GM18867 (cell line): Measurements from ENCODE around the gene LSP1.
"Not testable (repeated sequence)": the region's sequence is repeated elsewhere in the genome, so short reads cannot be mapped to it uniquely, and the experiment has no call there.

Experiments
- ATAC-seq: cut with Tn5 transposase; IDR thresholded peaks from one replicate; pipeline ENCODE4 v1.9.1; 2021; ENCODE audit warnings: mild to moderate bottlenecking, moderate library complexity; ENCODE audit not compliant: unreplicated experiment

Gene LSP1

DNA sequence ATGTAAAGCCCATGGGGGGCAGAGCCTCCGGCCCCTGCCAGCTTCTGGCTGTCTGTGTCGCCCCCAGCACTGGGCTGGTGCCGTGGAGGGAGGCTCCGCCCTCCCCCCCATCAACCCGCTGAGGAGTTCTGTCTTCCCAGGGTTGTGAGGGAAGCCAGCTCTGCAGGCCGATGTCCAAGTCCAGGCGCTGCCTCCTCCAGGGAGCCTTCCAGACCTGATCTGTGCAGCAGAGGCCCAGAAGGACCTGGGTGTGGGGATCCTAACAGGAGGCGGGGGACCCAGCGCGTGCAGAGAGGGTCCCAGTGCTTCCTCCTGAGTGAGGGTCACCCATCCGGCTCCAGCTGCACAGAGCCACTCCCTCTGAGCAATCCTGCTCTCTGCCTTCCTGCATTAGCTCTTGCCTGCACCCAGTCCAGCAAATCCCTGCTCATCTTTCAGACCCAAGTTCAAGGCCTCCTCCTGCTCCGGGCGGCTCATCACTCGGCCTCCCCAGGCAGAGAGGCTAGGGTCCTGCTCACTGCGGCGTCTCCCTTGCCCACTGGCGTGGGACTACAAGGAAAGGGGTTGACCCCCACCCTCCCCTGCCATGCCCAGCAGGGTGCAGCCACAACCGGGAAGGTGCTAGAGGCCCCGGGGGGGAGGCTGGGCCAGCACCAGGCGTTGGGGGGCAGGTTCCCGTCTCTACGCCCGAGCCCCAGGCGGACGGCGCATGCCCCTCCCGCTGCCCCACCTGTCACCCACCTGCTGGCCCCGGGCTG, 22.4 kb downstream of the LSP1 start:
- ATAC-seq: no peak

DNA sequence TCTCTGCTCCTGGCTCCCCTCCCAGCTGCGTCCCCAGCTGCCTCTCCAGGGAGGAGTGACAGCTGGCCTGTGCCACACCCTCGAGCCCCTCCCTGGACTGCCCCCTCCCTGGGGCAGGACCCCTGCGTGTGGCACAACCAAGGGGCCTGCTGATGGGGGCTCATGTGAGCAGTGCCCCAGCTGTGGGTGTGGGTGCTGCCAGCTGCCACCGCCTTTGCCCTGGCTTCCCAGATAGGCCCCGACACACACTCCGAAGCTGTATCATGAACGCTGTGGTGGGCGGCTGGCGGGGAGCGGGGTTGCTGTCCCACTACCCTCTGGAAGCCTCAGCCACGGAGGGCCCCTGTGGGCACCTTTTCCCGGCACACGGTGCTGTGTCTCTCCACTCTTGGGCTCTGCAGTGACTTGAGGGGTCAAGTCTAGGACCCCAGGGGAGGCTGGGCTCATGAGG, 23.0 kb downstream of the LSP1 start:
- not testable (repeated sequence) for ATAC-seq

DNA sequence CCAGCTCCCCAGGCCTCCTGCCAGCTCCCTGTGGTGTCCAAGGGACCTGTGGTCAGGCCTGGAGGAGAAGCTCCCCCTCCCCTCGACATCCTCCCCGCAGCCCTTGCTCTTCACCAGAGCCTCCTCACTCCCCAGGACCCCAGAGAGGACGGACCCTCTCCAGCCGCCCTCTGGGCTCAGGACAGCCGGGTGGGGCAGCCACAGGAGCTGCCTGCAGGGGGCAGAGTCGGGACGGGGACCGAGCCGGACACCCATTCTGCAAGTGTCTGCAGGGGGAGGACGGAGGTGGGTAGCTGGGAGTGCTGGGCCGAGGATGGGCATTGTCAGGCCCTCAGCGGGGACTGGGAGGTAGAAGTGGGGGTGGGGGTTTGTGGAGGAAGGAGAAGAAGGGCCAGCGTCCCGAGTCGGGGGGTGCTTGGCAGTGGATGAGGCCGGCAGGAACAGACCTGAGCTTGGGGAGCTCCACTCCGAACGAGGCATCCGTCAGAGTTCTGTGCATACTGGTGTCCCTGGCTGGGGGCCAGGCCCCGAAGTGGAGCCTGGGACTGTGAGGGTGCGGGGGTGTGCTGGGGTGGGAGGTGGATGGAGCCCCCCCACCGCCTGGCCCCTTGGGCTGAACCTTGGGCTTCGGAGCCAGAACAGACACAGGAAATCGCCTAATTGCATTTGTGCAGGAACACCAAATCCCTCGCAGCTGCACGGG, 23.6 kb downstream of the LSP1 start:
- no peak for ATAC-seq

DNA sequence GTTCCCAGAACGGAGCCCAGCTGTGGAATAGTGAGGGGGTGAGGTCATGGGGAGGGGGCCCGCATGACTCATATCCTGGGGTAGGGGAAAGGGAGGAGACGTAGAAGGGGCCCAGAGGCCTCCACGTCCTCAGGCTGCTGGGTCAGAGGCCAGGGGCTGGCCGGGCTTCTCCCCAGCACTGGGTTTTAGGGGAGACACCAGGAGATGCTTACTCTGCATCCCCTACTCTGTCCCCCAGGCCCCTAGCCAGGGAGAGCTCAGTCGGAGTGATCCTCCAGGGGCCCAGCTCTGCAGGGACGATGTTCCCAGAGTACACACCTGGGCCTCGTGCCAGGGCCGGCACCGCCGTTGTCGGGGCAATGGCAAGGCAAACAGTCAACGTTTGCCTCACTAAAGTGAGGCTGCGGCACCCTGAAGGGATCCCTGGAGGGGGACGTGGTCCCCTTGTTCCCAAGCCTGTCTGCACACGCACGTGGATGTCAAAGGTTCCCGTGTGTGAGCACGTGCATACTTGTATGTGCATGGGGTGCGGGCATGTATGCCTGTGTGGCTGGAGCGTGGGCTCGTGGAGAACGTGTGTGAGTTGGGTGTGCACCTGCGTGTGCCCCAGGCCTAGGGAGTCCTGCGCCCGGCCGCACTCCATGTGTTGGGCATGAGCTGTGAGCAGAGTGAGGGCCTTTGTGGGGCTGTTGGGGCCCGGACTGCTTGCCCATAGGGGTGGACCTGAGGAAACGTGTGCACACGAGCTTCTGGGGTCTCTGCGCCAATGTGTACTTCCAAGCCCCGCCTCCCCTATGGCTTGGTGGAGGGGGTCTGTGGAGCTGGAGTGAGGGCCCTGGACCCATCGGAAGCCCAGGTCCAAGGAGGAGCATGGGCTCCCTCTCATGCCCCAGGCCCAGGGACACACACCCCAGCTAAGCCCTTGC, 24.6 kb downstream of the LSP1 start:
- ATAC-seq: no peak

DNA sequence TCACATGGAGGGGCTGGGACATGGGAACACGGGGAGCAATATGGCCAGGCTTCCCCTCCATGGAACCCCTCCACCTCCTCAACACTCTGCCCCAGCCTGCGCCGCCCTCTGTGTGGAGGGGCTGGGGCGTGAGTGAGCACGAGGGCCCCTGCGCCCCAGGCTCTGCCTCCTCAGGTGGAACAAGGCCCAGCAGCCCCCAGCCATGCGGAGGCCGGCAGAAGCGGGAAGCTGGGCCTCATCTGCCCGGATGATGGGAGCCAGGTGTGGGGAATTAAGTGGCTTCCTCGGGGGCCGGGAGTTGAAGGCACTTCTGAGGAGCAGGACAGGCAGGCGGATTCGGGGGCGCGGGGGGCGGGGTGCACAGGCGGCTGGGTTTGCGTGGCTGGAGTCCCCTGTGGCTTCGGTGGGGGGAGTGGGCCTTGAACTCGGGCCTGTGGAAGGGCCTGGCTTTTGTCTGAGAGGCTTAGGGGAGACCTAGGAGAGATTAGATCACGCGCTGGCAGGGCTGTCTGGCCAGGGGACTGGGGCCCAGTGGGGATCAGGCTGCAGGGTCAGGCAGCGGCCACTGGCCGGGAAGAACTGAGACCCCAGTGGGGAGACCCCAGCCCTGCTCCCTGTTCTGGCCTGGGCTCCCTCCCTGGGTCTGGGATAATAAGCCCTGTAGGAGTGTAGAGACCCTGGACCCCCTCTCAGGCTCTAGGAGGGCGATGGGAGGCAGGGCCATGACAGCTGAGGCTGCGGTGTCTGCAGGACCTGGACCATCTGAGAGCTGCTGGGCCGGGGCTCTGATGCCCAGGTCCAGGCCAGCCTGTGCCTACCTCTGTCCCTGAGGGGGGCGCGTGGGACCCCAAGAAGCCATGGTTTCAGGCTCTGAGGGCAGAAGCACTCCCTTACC, 25.5 kb downstream of the LSP1 start:
- ATAC-seq: no peak

DNA sequence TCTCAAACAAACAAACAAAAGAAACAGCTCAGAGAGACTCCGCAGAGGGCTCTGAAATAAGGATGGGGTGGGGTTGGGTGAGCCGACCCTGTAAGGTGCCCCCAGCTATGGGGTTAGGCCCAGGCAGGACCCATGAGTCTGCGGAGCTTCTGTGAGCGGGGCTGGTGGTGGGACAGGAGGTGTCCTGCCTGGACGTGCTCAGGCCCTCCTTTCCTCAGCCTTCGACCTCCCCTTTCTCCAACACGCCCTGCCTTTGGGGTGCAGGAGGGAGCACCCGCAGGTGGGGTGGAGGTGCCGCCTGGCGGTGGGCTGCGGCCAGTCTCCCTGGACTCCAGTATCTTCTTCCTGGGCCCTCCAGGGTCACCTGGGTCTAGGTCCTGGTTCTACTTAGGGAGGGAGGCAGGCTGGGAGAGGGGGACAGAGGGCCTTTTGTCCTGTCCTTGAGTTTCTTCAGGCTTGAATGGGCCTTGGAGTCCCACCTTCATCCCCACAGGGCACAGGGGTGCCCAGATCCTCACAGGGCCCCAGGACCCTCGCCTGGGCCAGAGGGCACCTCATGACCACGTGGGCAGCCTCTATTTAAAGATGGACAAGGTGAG, 26.6 kb downstream of the LSP1 start:
- ATAC-seq: no peak

DNA sequence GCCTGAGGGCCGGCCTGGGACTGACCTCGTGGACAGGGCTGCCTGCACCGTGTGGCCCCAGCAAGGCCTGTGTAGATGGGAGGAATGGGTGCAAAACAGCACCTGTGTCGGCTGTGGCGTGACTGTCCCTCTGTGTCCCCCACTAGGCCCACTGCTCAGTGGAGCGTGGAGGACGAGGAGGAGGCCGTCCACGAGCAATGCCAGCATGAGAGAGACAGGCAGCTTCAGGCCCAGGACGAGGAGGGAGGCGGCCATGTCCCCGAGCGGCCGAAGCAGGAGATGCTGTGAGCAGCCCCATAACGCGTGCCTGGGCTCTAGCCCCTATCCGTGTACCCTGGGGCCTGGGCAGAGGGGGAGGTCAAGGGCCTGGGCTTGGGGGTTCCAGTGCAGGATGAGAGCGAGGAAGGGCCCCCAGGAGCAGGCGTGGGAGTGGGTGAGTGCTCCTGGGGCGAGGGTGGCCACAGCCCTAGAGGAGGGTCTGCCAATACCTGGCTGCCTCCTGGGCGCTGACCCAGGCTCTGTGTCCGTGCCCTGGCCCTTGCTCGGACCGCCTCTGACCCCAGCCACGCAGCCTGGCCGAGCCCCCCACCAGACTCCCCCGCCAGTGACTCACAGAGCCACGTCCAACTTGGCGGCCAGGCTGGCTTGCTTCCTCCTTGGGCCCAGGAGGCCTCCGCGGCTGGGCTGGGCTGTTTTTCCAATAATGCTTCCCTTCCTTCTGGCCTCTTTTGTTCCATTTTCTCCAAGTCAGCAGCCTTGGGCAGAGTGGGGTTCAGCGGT, 27.2 kb downstream of the LSP1 start:
- ATAC-seq: no peak

DNA sequence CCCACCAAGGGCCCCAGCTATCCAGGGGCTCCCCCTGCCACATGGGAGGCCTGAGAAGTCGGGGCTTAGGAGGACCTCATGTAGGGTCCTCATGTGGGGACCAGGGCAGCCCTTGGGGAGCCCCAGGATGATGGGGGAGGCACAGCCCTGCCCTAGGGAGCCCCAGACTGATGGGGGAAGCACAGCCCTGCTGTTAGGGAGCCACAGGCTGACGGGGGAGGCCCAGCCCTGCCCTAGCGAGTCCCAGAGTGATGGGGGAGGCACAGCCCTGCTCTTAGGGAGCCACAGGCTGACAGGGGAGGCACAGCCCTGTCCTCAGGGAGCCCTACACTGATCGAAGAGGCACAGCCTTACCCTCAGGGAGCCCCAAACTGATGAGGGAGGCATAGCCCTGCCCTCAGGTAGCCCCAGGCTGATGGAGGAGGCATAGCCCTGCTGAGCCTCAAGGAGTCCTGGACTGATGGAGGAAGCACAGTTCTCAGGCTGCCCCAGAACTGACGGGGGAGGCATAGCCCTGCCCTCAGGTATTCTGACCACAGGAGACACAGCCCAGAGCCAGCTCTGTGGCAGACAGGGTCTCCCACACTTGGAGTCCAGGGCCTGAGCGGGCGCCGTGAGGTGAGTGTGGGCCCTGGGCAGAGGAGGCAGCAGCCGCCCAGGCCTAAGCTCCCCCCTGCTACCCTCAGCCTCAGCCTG, 28.0 kb downstream of the LSP1 start:
- ATAC-seq: no peak

DNA sequence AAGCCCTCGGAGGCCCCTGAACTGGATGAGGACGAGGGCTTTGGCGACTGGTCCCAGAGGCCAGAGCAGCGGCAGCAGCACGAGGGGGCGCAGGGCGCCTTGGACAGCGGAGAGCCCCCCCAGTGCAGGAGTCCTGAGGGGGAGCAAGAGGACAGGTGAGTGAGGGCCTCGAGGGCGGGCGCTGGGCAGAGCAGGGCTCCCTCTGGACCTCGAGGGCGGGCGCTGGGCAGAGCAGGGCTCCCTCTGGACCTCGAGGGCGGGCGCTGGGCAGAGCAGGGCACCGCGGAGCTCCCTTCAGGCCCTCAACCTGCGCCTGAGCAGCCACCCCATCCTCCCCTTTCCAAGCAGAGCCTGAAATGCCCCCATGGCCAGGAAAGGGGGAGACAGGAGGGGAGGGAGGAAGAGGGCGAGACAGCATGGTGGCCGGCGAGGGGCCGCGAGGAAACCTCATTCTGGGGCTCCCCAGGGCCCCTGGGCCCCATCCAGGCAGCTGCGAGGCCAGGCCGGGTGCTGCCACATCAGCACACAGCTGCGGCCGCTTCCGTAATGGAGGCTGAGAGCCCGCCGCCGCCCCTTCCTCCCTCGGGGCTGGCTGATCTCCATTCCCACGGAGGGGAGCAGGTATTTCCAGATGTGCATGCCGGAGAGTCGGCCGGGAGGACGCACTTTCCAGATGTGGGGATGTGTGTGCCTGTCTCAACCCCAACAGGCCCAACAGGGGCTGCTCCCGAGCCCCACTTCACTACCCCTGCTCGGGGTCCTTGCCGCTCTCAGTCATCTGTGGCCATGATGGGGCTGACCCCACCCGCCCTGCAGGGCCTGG, 28.8 kb downstream of the LSP1 start:
- ATAC-seq: no peak

DNA sequence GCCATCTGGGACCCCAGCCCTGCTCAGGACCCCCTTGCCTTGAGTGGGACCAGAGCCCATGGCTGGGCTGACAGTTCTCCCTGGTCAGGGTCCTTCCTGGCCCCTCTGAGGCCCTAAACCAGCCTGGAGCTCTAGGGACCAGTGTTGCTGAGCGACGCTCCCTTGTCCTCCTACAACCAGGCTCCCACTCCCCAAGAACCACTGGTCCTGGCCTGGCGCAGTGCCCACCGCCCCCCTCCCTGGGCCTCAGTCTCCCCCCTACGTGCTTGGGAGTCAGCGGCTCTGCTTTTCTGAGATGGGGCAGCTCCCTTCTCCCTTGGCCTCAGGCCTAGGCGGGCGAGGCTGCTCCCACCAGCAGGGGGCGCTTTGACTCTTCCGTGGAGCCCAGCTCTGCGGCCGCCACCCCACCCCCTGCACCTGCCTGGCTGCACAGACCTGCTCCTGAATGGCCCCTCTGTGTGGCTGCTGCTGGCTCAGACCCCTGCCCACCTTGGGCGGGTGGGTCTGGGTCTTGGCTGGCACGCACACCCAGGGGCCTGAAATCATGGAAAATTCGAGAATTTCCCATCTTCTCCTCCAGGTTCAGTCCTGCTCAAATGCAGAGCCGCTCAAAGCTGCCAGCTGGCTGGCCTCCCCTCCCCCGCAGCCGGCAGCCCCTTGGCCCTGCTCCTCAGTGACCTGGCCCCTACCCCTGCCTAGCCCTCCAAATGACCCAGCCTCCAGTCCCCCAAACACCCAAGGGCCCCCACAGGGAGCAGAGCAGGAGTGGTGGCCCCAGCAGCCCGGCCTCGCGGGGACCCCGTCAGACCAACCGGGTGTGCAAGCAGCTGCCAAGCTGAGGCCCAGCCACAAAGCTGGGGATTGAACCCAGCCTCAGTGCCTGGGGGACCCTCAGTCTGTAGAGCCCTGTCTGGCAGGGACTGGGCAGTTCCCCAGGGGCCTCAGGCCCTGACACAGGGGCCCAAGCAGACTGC, 29.7 kb downstream of the LSP1 start:
- ATAC-seq: no peak

DNA sequence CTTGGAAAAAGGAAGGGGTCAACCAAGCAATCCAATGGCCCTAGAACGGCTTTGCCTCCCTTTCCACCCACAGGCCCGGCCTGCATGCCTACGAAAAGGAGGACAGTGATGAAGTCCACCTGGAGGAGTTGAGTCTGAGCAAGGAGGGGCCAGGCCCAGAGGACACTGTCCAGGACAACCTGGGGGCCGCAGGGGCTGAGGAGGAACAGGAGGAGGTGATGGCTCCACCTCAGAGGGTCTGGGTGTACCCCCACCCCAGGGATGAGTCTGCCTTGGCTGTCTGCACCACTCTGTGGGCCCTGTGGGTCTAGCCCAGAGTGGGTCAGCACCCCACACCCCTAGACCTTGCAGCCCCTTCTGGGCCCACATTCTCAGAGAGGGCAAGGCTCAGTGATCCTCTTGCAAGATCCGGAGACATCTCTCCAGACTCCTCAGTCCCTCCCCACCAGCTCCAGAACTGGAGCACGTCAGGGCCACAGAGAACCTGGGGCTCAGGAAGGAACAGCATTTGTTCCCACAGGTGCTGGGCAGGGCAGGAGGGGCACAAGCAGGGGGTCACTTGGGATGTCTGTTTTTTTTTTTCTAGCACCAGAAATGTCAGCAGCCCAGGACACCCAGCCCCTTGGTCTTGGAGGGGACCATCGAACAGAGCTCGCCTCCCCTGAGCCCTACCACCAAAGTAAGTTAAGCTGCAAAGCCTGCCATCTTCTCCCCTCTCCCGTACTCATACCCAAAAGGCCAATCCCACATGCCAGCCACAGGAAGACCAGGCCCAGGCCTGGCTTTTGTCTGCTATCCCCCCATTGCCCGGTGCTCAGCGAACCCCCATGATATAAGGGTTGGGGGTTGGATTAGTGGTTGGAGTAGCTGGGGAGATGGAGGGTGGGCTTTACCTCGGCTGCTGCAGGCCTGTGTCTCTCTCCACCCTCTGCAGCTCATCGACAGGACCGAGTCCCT, 30.7 kb downstream of the LSP1 start:
- no peak for ATAC-seq

DNA sequence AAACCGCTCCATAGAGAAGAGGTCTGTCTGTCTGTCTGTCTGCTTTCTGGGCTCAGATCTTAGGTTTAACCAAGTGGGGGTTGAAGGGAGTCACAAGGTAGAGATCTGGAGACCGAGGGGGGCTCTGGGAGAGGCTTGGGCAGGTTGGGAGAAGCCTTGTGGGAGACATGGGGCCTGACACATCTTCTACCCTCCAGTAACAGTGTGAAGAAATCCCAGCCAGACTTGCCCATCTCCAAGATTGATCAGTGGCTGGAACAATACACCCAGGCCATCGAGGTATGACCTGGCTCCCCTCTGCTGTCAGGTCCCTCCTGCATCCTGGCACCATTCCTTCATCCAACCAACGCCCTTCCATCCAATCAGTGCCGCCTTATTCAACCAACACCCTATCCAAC, 31.4 kb downstream of the LSP1 start:
- no peak for ATAC-seq

DNA sequence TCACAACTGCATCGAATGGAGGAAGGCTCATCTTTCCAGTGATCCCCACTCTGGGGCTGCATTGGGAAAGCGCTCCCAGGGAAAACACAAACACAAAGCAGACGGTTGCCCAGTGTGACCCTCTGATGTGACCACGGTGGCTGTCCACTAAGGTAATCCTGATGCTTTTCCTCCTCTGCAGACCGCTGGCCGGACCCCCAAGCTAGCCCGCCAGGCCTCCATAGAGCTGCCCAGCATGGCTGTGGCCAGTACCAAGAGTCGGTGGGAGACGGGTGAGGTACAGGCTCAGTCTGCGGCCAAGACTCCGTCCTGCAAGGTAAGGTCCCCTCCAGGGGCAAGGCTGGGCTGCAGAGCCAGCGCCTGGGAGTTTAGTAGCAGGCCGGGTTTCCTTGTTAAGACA, 33.7 kb downstream of the LSP1 start:
- ATAC-seq: not testable (repeated sequence)

DNA sequence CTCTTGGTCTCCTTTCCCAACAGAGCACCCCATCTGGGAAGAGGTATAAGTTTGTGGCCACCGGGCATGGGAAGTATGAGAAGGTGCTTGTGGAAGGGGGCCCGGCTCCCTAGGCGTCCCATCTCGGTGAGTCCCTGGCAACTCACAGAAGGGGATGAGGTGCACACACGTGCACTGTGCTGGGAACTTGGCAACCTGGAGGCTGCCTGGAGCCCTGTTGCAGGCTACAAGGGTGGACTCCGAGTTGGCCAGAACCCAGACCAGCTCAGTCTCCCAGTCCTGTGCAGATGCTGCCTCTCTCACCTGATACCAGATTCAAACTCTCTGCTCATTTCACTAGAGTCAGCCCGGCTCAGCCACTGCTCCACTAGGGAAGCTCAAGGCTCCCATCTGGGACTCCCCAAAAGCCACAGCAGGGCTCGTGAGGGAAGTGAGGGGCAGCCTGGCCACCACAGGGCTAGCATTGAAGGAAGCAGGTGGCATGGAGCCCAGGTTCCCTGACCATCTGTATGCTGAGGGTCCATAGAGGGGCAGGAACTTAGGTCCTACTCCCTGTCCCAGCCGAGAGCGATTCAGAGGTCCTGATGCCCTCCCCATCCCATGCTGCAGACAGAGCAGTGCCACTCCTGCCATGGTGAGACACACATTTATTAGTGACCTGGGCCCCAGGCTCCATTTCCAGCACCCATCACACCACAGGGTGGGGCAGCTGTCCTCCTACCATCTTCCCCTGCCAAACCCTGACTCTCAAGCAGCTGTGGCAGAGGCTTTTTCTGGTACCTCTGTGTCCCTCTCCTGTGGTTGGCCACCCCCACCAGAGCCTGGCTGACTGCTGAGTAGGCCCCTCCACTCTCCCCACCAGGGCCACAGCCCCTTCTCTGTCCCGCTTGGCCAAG, 34.8 kb downstream of the LSP1 start:
- no peak for ATAC-seq
